Karpas-422 (cell line): ENCODE data around the gene ARL8A. TPM values are rescaled to one million over a fixed set of nuclear protein-coding genes. Genes with fewer than 3 reads are reported as not detected.

Experiments used
- DNase-seq: peaks from one replicate; pipeline ENCODE4 v3.0.0-alpha.2; 2015
- H2AFZ ChIP-seq: fragments of 200-600 bp; sonication (generic); 2 replicates; pipeline ENCODE4 v1.6.1; 2014; ENCODE audit warnings: antibody characterized with exemption, low read length, mixed read lengths
- H3K27ac ChIP-seq: fragments of 200-600 bp; sonication (generic); 2 replicates; pipeline ENCODE4 v1.5.1; 2014; ENCODE audit warnings: mild to moderate bottlenecking, low read length, moderate library complexity
- H3K27me3 ChIP-seq: fragments of 200-600 bp; sonication (generic); 2 replicates; pipeline ENCODE4 v1.6.1; 2014; ENCODE audit warnings: low read length, mixed read lengths
- H3K36me3 ChIP-seq: fragments of 200-600 bp; sonication (generic); 2 replicates; pipeline ENCODE4 v1.6.1; 2014; ENCODE audit warnings: low read length, mixed read lengths; ENCODE audit not compliant: insufficient read depth
- H3K4me1 ChIP-seq: fragments of 200-600 bp; sonication (generic); 2 replicates; pipeline ENCODE4 v1.6.1; 2014; ENCODE audit warnings: mild to moderate bottlenecking, low read length, mixed read lengths
- H3K4me2 ChIP-seq: fragments of 200-600 bp; sonication (generic); 2 replicates; pipeline ENCODE4 v1.6.1; 2014; ENCODE audit warnings: low read length, low read depth, mild to moderate bottlenecking; ENCODE audit not compliant: poor library complexity, severe bottlenecking
- H3K4me3 ChIP-seq: fragments of 200-600 bp; sonication (generic); 2 replicates; pipeline ENCODE4 v1.5.1; 2014; ENCODE audit warnings: mild to moderate bottlenecking, antibody characterized with exemption, low read length, mixed read lengths
- H3K79me2 ChIP-seq: fragments of 200-600 bp; sonication (generic); 2 replicates; pipeline ENCODE4 v1.6.1; 2014; ENCODE audit warnings: mild to moderate bottlenecking, low read length, mixed read lengths
- H3K9ac ChIP-seq: fragments of 200-600 bp; sonication (generic); 2 replicates; pipeline ENCODE4 v1.6.0; 2014; ENCODE audit warnings: low read length
- H3K9me2 ChIP-seq: fragments of 200-600 bp; sonication (generic), shearing (Covaris generic); replicated peaks from 2 replicates; pipeline ENCODE4 v1.6.0; 2014; ENCODE audit warnings: mild to moderate bottlenecking, low read length, moderate library complexity; ENCODE audit not compliant: insufficient read depth
- H3K9me3 ChIP-seq: fragments of 300-700, 200-600 bp; sonication (generic); 2 replicates; pipeline ENCODE4 v1.6.1; 2014; ENCODE audit warnings: low read length, mixed read lengths
- H4K20me1 ChIP-seq: fragments of 200-600 bp; sonication (generic); 2 replicates; pipeline ENCODE4 v1.6.1; 2014; ENCODE audit warnings: mild to moderate bottlenecking, antibody characterized with exemption, low read length, low read depth; ENCODE audit not compliant: insufficient read depth
- small RNA-seq: library from RNA; depleted of rRNA; stranded (forward); fragments of <200 nt; gene quantifications from one replicate; pipeline ENCODE3, GENCODE V24; 2014
- total RNA-seq: library from RNA; depleted of rRNA; stranded (reverse); fragments of >200 nt; shearing (Covaris generic); gene quantifications from 2 replicates; pipeline ENCODE4 v1.2.3, GENCODE V29; 2014; ENCODE audit warnings: low replicate concordance; rRNA removed

ARL8A gene
- total RNA-seq, 1 experiment from 2014 or later: 26.7 TPM

DNA sequence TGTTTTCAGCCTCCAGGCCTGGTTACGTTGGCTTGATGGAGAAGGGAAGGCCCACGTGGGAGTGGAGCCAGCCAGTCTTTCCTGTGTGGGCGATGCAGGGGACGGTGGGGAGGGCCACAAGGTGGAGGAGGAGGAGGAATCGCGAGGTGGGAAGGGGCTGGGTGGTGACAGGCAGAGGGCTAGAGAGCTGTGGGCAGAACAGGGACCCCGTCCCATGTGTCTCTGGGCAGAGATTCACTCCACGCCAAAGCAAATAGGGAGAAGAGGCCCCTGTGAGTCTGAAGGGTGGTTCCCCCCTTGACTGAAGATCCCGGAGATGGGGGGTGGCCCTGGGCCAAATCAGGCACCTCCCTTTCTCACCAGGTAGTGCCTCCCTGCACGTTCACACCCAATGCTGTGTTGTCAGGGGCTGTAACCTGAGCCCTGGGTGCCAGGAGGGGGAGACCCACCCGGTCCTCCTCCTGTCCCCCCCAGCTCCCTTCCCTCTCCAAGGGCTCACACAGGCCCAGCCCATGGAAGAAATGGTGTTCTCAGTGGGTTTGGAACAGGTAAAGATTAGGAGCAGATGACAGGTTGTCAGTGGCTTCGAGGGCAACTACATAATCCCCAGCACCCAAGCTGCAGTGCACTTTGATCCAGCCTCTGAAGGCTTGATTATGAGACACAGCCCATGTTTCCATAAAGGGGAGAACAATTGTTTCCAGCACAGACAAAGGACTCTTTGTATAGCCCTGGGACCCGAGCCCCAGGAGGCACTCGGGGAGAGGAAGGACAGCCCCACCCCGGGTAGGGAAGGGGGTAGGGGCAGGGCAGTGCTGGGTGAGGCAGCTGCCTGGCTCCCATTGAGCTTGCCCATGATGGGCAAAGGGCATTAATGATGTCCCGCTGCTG, 59.5 kb downstream of the ARL8A start:
- no peaks in the 10 kb centered on the region for H3K79me2 ChIP-seq
- no peaks in the 10 kb centered on the region for H3K36me3 ChIP-seq
- no peak overlapping the region for H3K4me2 ChIP-seq

More for the DNA sequence above, 59.5 kb downstream of the ARL8A start:
- no peak overlapping the region for H3K9ac ChIP-seq
- no peaks in the 10 kb centered on the region for H3K9me2 ChIP-seq
- H4K20me1 ChIP-seq: no peaks in the 10 kb centered on the region
- H2AFZ ChIP-seq: no peak overlapping the region
- no peak overlapping the region for H3K27ac ChIP-seq
- no peaks in the 10 kb centered on the region for H3K9me3 ChIP-seq
- DNase-seq: no peak
- no peak overlapping the region for H3K4me3 ChIP-seq
- peaks cover 15% of the 10 kb centered on the region for H3K4me1 ChIP-seq
- H3K27me3 ChIP-seq: no peaks in the 10 kb centered on the region

Small RNA genes lying within 50 kb of the gene (small RNA-seq; reads per million reads assigned to genes)
- gene CRIP1P3: not detected

Other genes starting within 250 kb of the ARL8A start
- not detected in 2 replicates for gene LMOD1, start 198.2 kb downstream of the ARL8A start, total RNA-seq
- gene TIMM17A, start 189.2 kb downstream of the ARL8A start, total RNA-seq: 35.6 and 39.8 TPM in 2 replicates
- gene RNPEP, start 162.1 kb downstream of the ARL8A start, total RNA-seq: 49.2 and 50.3 TPM in 2 replicates
- 0.19 and 0.76 TPM in 2 replicates for gene ELF3, start 134.2 kb downstream of the ARL8A start, total RNA-seq
- not detected in 2 replicates for gene GPR37L1, start 21.8 kb downstream of the ARL8A start, total RNA-seq
- gene PTPN7, start 15.9 kb upstream of the ARL8A start, total RNA-seq: 33.4 and 39.2 TPM in 2 replicates
- gene LGR6, start 49.1 kb upstream of the ARL8A start, total RNA-seq: not detected in 2 replicates
- 55.2 and 79.9 TPM in 2 replicates for gene UBE2T, start 197.2 kb upstream of the ARL8A start, total RNA-seq
- gene PPP1R12B, start 204.0 kb upstream of the ARL8A start, total RNA-seq: 8.4 and 9.0 TPM in 2 replicates